Stomach (tissue), 4 donors: ENCODE measurements around the gene PNPLA3.

Experiments used
- EP300 ChIP-seq: sonication (generic); formaldehyde crosslinking; IDR thresholded peaks from one replicate; pipeline ENCODE4 v1.6.1; 2017; ENCODE audit warnings: antibody characterized with exemption
- POLR2A ChIP-seq, 4 donors: fragments of 450-650 bp; IDR thresholded peaks; one replicate each; pipeline ENCODE4 v1.6.1; 2016; ENCODE audit warnings: antibody characterized with exemption in 4 of 4, control low read depth in 2 of 4, mild to moderate bottlenecking in 1 of 4, moderate library complexity in 1 of 4
- POLR2AphosphoS5 ChIP-seq, 3 donors: sonication (generic); formaldehyde crosslinking; IDR thresholded peaks; one replicate each; pipeline ENCODE4 v1.6.1; 2016; ENCODE audit warnings: antibody characterized with exemption in 3 of 3
- TF ChIP-seq, protein P1 (sequence below), 7 experiments: fragments of 450-650 bp in 4 of 7; fragments of 200-600 bp in 3 of 7; sonication (generic) in 3 of 7; IDR thresholded peaks; one replicate each; pipeline ENCODE4 v1.5.1; 2016 to 2019; ENCODE audit warnings: antibody characterized with exemption in 7 of 7, control low read depth in 2 of 7, mild to moderate bottlenecking in 1 of 7

- TF ChIP-seq, protein P1, sequence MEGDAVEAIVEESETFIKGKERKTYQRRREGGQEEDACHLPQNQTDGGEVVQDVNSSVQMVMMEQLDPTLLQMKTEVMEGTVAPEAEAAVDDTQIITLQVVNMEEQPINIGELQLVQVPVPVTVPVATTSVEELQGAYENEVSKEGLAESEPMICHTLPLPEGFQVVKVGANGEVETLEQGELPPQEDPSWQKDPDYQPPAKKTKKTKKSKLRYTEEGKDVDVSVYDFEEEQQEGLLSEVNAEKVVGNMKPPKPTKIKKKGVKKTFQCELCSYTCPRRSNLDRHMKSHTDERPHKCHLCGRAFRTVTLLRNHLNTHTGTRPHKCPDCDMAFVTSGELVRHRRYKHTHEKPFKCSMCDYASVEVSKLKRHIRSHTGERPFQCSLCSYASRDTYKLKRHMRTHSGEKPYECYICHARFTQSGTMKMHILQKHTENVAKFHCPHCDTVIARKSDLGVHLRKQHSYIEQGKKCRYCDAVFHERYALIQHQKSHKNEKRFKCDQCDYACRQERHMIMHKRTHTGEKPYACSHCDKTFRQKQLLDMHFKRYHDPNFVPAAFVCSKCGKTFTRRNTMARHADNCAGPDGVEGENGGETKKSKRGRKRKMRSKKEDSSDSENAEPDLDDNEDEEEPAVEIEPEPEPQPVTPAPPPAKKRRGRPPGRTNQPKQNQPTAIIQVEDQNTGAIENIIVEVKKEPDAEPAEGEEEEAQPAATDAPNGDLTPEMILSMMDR (IDR thresholded peaks at IDR 0.05), result no peak
- TF ChIP-seq POLR2A (IDR thresholded peaks at IDR 0.05) (no peak), EP300 (no peak), POLR2AphosphoS5 (IDR thresholded peaks at IDR 0.05) (no peak)
Observed at GRCh38 chr22:43900206-43900605, 23.4 kb upstream of the PNPLA3 start.
